Smooth muscle cell of the brain vasculature (primary cell): ENCODE measurements around the gene MAVS.

Experiments used
- DNase-seq: peaks from one replicate; pipeline ENCODE4 v3.0.0-alpha.2; 2012; ENCODE audit warnings: low read depth, low spot score

MAVS gene

GRCh38 chr20:3908667-3909066, 62.0 kb downstream of the MAVS start:
- no peak for DNase-seq

- DNase-seq = no peak
These were observed 63.3 kb downstream of the MAVS start for GRCh38 chr20:3909952-3910366.

- DNase-seq = no peak
These were observed 64.2 kb downstream of the MAVS start for GRCh38 chr20:3910853-3911252.

GRCh38 chr20:3911956-3912355, 65.3 kb downstream of the MAVS start:
- DNase-seq = no peak

- no peak for DNase-seq
These were observed 67.8 kb downstream of the MAVS start for GRCh38 chr20:3914446-3914845.

- DNase-seq = no peak
These were observed 69.1 kb downstream of the MAVS start for GRCh38 chr20:3915691-3916090.

- no peak for DNase-seq
These were observed 69.7 kb downstream of the MAVS start for GRCh38 chr20:3916364-3916763.

- DNase-seq = no peak
These were observed 72.7 kb downstream of the MAVS start for GRCh38 chr20:3919352-3919751.

GRCh38 chr20:3922223-3922982, 75.8 kb downstream of the MAVS start:
- DNase-seq = no peak

GRCh38 chr20:3922983-3923339, 76.3 kb downstream of the MAVS start:
- DNase-seq = no peak

- DNase-seq = no peak
These were observed 77.2 kb downstream of the MAVS start for GRCh38 chr20:3923818-3924217.

GRCh38 chr20:3924304-3925112, 77.9 kb downstream of the MAVS start:
- no peak for DNase-seq

GRCh38 chr20:3925113-3925695, 78.6 kb downstream of the MAVS start:
- no peak for DNase-seq
